Epidermal melanocyte (primary cell): ENCODE data around the gene SF3B1.
"Not testable (repeated sequence)": the region's sequence is repeated elsewhere in the genome, so short reads cannot be mapped to it uniquely, and the experiment has no call there.

Experiments
- DNase-seq: peaks from one replicate; pipeline ENCODE4 v3.0.0; 2011; ENCODE audit warnings: low spot score; ENCODE audit not compliant: insufficient read length

SF3B1 gene

GRCh38 chr2:197437380-197437779 is 2.6 kb upstream of the SF3B1 start:
- no peak for DNase-seq

- no peak for DNase-seq
Observed at GRCh38 chr2:197435598-197436420, 981 bp upstream of the SF3B1 start.

GRCh38 chr2:197433780-197434438 is 919 bp downstream of the SF3B1 start:
- DNase-seq, result no peak

- DNase-seq, result not testable (repeated sequence)
Observed at GRCh38 chr2:197432527-197432926, 2.3 kb downstream of the SF3B1 start.

- no peak for DNase-seq
Observed at GRCh38 chr2:197431858-197432257, 3.0 kb downstream of the SF3B1 start.

GRCh38 chr2:197427986-197428385 is 6.8 kb downstream of the SF3B1 start:
- DNase-seq, result no peak

- no peak for DNase-seq
Observed at GRCh38 chr2:197426723-197427603, 7.9 kb downstream of the SF3B1 start.

GRCh38 chr2:197425550-197425949 is 9.3 kb downstream of the SF3B1 start:
- DNase-seq, result no peak

- DNase-seq, result no peak
Observed at GRCh38 chr2:197423307-197423706, 11.5 kb downstream of the SF3B1 start.

GRCh38 chr2:197419438-197419837 is 15.4 kb downstream of the SF3B1 start:
- DNase-seq, result no peak

GRCh38 chr2:197416268-197416667 is 18.6 kb downstream of the SF3B1 start:
- DNase-seq, result no peak

GRCh38 chr2:197414515-197414914 is 20.3 kb downstream of the SF3B1 start:
- DNase-seq, result no peak

- DNase-seq, result no peak
Observed at GRCh38 chr2:197414039-197414438, 20.8 kb downstream of the SF3B1 start.

GRCh38 chr2:197405582-197405981 is 29.2 kb downstream of the SF3B1 start:
- DNase-seq, result no peak

GRCh38 chr2:197399887-197400540 is 34.8 kb downstream of the SF3B1 start:
- no peak for DNase-seq

- DNase-seq, result no peak
Observed at GRCh38 chr2:197398913-197399312, 35.9 kb downstream of the SF3B1 start.

- no peak for DNase-seq
Observed at GRCh38 chr2:197391220-197391717, 43.6 kb downstream of the SF3B1 start.

- no peak for DNase-seq
Observed at GRCh38 chr2:197388866-197389587, 45.8 kb downstream of the SF3B1 start.

- DNase-seq, result no peak
Observed at GRCh38 chr2:197387179-197387578, 47.6 kb downstream of the SF3B1 start.

GRCh38 chr2:197386242-197386641 is 48.6 kb downstream of the SF3B1 start:
- DNase-seq, result no peak
